Mucosa of descending colon (tissue), 3 donors: Measurements from ENCODE around the gene KLRF1. TPM values are rescaled to one million over a fixed set of nuclear protein-coding genes. Genes with fewer than 3 reads are reported as not detected.

Experiments
- ATAC-seq: fragments of 200-7000 bp; cut with Tn5 transposase; one replicate; pipeline ENCODE4 v1.9.1; 2020; ENCODE audit warnings: mild to moderate bottlenecking, moderate library complexity
- DNase-seq, 3 donors: peaks; one replicate each; pipeline ENCODE4 v3.0.0-alpha.2; 2020
- H3K36me3 ChIP-seq: fragments of 200-600 bp; one replicate; pipeline ENCODE4 v1.8.0; 2021; ENCODE audit warnings: low read depth, mild to moderate bottlenecking
- H3K4me1 ChIP-seq: fragments of 200-600 bp; one replicate; pipeline ENCODE4 v1.8.0; 2021; ENCODE audit warnings: low read depth, mild to moderate bottlenecking
- H3K4me3 ChIP-seq: fragments of 200-600 bp; one replicate; pipeline ENCODE4 v1.8.0; 2021; ENCODE audit warnings: mild to moderate bottlenecking
- H3K9me3 ChIP-seq: fragments of 200-600 bp; one replicate; pipeline ENCODE4 v1.8.0; 2021; ENCODE audit warnings: mild to moderate bottlenecking
- CTCF ChIP-seq: fragments of 200-600 bp; IDR thresholded peaks from one replicate; pipeline ENCODE4 v1.8.0; 2022; ENCODE audit warnings: antibody characterized with exemption, mild to moderate bottlenecking
- intact Hi-C, 2 donors: fragments of 100-400 bp; cut with DNase I in 1 of 2; cut with micrococcal nuclease in 1 of 2; formaldehyde crosslinking; loops; one replicate each; pipeline versions ENCODE4 v1.11.0 to v1.11.1; 2022; cut with DNase I, micrococcal nuclease
- long read RNA-seq, 2 donors: library from polyadenylated mRNA; unstranded; transcript quantifications; one replicate each; pipeline ENCODE4 v2.0.0, GENCODE V29; 2019 to 2021
- total RNA-seq, 3 donors: library from RNA; stranded (reverse); fragmentation: NEBNext Ultra II Directional in 2 of 3; extraction: Animal tissue kit (Norgen Biotek cat#: 25700) in 2 of 3; gene quantifications; one replicate each; pipeline versions ENCODE4 v1.2.1 to v1.2.4, GENCODE V29; 2021 to 2023
- donor health status: DM: no; HTN: no; CAD: no; lungs with moderate emphysema.
- donor health status: DM: no; HTN: no; CAD: no.
- donor health status: DM: no; HTN: yes; CAD: no.

The KLRF1 gene
- under 1 TPM; 0.55 to 0.73 (median 0.58) TPM for total RNA-seq
- long read RNA-seq, donor 1 = 0 reads
- long read RNA-seq, donor 2 = 0 reads

GRCh38 chr12:9827209-9827888 is at the start of gene KLRF1:
TSS of gene KLRF1 (plus strand) at chr12:9827481. CDS start at chr12:9827545, 64 bp downstream.
- Histone ChIP-seq H3K36me3 (no peaks in the 10 kb centered on the region), H3K4me1 (no peaks in the 10 kb centered on the region), H3K4me3 (no peak within 1 kb of the TSS), H3K9me3 (no peaks in the 10 kb centered on the region)
- no peak for TF ChIP-seq CTCF
- intact Hi-C loops = no loop called here
- DNase-seq = no peak
- no peak for ATAC-seq

- TF ChIP-seq CTCF = no peak
- DNase-seq (no peak), ATAC-seq (no peak)
- Histone ChIP-seq H3K4me1 (peaks cover 10% of the 10 kb centered on the region), H3K9me3 (no peaks in the 10 kb centered on the region), H3K36me3 (no peaks in the 10 kb centered on the region), H3K4me3 (no peak overlapping the region)
- intact Hi-C loops = no loop called here
Measured at GRCh38 chr12:9779209-9779608, 48.1 kb upstream of the KLRF1 start.

- Histone ChIP-seq H3K4me1 (no peaks in the 10 kb centered on the region), H3K36me3 (no peaks in the 10 kb centered on the region), H3K9me3 (no peaks in the 10 kb centered on the region), H3K4me3 (no peak overlapping the region)
- no peak for TF ChIP-seq CTCF
- intact Hi-C loops = no loop called here
- DNase-seq (no peak), ATAC-seq (no peak)
Measured at GRCh38 chr12:9781360-9781759, 45.9 kb upstream of the KLRF1 start.

GRCh38 chr12:9782547-9783382 is 44.5 kb upstream of the KLRF1 start:
- Histone ChIP-seq H3K4me3 (no peak overlapping the region), H3K4me1 (no peaks in the 10 kb centered on the region), H3K36me3 (no peaks in the 10 kb centered on the region), H3K9me3 (no peaks in the 10 kb centered on the region)
- no peak for TF ChIP-seq CTCF
- intact Hi-C loops = no loop called here
- ATAC-seq (no peak), DNase-seq (no peak)

GRCh38 chr12:9784326-9784725 is 43.0 kb upstream of the KLRF1 start:
- no peak for DNase-seq
- intact Hi-C loops = no loop called here
- no peak for ATAC-seq
- Histone ChIP-seq H3K4me3 (no peak overlapping the region), H3K9me3 (no peaks in the 10 kb centered on the region), H3K4me1 (no peaks in the 10 kb centered on the region), H3K36me3 (no peaks in the 10 kb centered on the region)
- TF ChIP-seq CTCF = no peak
